SH-SY5Y (cell line): ENCODE results near the gene MAPT.

Source experiments
- GATA2 ChIP-seq: IDR thresholded peaks from 2 replicates; pipeline ENCODE4 v1.6.1; 2011; ENCODE audit warnings: mild to moderate bottlenecking, low read depth, low read length
- GATA3 ChIP-seq: IDR thresholded peaks from 2 replicates; pipeline ENCODE4 v1.6.1; 2011; ENCODE audit warnings: low read depth, mild to moderate bottlenecking, low read length, moderate library complexity

DNA sequence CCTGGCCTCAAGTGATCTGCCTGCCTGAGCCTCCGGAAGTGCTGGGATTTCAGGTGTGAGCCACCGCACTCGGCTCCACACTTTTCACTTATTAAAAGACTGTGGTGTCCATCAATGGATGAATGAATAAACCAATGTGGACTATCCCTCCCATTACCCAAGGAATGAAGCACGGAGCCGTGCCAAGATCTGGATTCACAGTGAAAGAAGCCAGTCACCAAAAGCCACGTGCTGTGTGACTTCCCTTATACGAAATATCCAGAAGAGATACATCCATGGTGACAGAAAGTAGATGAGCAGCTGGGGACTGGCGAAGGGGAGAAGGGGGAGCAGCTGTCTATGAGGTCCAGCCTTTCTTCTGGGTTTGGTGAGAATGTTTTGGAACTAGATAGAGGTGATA, 56.5 kb downstream of the MAPT start:
- TF ChIP-seq GATA3 = no peak
- no peak for TF ChIP-seq GATA2
